AG10803 (cell line): Measurements from ENCODE around the gene ARMS2.
A peak's percentile ranks its signal among the peaks of the same experiment; 100 is the strongest.

ENCODE experiments used
- DNase-seq: peaks from one replicate; pipeline ENCODE4 v3.0.0; 2010; ENCODE audit warnings: low read depth
- H3K4me3 ChIP-seq: 2 replicates; pipeline ENCODE4 v1.5.1; 2011; ENCODE audit warnings: mild to moderate bottlenecking, low read length, control low read depth
- TF ChIP-seq, protein P1 (sequence below): conservative IDR thresholded peaks from 2 replicates; pipeline ENCODE4 v1.5.1; 2011; ENCODE audit warnings: mild to moderate bottlenecking, low read length, control low read depth, inconsistent platforms

The ARMS2 gene

DNA sequence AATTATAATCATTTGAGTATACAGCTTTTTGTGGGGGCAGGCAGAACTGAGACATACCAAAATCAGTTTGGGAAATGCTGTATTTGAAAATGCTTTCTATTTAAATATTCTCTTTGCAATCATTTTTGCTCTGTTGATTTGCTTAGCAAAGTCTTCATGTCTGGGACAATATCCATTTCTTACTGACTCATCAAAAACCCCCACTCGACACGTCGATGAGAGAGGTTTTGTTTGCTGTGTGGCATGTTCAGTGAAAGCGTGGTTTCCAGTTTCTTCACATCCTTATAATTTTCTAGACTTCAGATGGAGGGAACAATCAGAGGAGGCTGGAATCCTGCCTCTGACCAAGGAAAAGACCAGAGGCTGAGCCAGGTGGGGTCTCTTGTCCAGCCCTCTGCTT, 35.8 kb downstream of the ARMS2 start:
- TF ChIP-seq, protein P1, sequence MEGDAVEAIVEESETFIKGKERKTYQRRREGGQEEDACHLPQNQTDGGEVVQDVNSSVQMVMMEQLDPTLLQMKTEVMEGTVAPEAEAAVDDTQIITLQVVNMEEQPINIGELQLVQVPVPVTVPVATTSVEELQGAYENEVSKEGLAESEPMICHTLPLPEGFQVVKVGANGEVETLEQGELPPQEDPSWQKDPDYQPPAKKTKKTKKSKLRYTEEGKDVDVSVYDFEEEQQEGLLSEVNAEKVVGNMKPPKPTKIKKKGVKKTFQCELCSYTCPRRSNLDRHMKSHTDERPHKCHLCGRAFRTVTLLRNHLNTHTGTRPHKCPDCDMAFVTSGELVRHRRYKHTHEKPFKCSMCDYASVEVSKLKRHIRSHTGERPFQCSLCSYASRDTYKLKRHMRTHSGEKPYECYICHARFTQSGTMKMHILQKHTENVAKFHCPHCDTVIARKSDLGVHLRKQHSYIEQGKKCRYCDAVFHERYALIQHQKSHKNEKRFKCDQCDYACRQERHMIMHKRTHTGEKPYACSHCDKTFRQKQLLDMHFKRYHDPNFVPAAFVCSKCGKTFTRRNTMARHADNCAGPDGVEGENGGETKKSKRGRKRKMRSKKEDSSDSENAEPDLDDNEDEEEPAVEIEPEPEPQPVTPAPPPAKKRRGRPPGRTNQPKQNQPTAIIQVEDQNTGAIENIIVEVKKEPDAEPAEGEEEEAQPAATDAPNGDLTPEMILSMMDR = no peak
- H3K4me3 ChIP-seq = no peak overlapping the region
- DNase-seq = peak; percentile 72

DNA sequence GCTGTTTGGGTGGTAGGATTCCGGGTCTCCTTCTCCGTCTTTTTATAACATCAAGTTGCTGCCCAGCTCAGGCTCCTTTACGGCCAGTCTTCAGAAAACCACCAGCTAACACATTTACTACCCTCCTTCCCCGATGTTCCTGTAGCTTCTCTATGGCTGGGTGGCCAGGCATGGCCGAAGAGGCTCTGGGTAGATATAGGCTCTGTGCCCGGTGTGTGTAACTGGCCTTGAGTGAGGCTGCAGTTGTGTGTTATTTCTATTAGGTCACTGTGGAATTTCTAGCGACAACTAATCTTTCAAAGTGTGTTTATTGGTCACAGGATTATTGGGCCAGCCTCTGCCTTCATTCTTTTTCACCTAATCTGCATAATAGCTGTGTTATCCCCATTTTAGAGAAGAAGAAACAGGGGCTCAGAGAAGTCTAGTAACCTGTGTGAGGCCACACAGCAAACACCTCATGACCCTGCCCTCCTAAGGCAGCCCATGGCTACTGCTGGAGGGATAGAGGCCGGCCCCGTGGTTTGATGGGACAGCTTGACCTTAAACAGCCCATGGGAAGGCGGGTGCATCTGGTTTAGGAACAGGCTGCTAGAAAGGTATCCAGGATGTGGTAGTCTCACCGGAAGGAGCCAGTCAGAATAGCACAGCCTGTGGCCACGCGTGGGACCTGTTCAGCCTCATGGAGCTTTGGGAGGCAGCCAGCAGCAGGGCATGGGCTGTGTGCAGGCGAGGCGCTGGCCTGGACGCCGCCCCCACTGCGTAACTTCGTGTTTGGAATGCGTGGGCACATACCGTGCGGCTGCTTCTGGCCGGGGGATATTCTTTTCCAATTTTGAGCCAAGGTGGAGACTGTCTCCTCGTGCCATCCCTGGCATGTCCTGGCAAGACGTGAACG, 36.6 kb downstream of the ARMS2 start:
- no peak overlapping the region for H3K4me3 ChIP-seq
- TF ChIP-seq, protein P1 = no peak
- peak; percentile 61 for DNase-seq

DNA sequence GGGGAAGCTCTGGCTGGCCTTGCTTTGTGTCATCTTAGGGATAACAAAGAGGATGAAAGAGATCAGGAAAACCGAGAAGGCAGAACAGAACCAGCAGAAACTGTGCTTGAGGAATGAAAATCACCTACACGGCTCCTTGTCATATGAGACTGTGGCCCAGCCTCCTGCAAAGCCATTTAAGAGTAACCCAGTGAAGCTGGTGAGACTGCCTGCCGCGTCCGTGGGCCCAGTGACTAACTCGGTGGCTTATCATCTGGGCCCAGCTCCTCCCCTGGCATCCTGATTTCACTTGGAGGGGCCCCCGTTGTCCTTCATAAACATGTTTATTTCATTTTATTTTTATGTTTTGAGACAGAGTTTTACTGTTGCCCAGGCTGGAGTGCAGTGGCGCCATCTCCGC, 37.6 kb downstream of the ARMS2 start:
- TF ChIP-seq, protein P1 = no peak
- DNase-seq = no peak
- H3K4me3 ChIP-seq = no peak overlapping the region

DNA sequence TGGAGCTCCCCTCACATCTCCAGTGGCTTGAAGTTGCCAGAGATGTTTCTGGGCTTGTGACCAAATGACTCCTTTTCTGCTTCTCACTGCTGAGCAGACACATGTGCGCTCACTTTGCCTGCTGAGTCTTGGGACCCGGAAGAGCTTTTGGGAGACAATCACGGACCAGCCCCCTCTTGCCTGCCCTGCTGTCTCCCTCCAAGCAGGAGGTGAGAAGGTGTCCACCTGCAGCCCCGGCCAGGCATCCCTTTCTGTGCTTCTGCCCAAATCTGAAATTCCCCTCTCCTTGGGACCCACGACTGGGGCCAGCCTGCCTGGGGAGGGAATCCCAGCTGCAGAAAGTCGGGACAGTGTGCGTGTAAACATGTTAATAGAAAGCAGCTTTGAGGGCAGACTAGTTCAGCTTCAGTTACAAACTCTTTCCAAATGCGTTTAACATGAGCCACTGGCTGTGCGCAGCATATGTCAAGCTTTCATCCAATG, 38.6 kb downstream of the ARMS2 start:
- TF ChIP-seq, protein P1 = no peak
- DNase-seq = peak; percentile 84
- H3K4me3 ChIP-seq = peak overlapping the region; percentile 31

DNA sequence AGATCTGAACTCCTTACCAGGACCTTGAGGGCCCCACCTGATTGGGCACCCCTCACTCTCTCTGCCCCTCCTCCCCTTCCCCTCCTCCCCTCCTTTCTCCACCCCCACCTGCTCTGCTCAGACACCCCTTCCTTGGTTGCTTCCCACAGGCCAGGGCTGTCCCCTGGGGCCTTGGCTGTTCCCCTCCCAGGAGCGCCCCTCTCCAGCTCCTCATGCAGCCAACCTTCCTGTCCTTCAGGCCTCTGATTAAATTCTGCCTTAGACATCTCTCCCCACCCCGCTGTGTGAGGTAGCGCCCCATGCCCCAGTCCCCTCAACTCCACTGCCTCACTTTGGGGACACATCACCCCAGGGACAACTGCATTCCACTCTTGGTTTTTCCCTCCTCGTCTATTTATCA, 39.3 kb downstream of the ARMS2 start:
- no peak overlapping the region for H3K4me3 ChIP-seq
- TF ChIP-seq, protein P1 = no peak
- DNase-seq = no peak

DNA sequence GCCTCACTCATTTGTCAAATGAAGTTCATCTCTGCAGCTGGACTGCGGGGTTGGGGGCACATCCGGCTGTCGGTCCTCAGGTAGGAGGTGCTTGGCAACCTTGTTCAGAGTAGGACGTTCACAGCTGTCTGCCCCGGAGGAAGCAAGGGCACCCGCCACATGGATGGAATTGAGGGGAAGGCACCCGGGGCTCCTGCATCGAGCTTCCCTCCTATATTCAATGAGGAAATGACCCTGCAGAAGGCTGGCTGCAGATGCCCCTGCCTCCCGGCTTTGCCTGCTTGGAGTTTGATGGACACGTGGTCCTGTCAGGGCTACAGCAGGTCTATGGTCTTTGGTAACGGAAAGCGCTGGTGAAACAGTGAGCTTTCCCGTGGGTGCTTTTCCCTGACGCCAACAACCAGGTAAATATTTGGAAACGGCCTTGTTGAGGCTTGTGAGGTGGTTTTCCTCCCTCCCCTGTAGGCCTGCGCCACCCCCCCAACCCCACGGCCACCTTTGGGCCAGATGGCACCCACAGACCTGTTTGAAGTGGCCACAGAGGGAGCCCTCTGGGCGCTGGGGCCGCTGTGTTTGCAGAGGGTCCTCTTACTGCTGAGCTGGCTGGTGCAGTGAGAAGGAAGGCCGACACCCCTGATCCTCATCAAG, 39.8 kb downstream of the ARMS2 start:
- DNase-seq = no peak
- no peak overlapping the region for H3K4me3 ChIP-seq
- TF ChIP-seq, protein P1 = no peak
